A549 (cell line): ENCODE data around the gene PRR15L. TPM values are rescaled to one million over a fixed set of nuclear protein-coding genes. Genes with fewer than 3 reads are reported as not detected.

Source experiments
- ATAC-seq, 2 experiments: fragments of 200-7000 bp in 1 of 2; fragments of >200 bp in 1 of 2; cut with Nextera tagmentation in 1 of 2; cut with Tn5 transposase in 1 of 2; 3 replicates each; pipeline versions ENCODE4 v1.8.0 to v1.9.1; 2018 to 2020; ENCODE audit warnings: mild to moderate bottlenecking in 1 of 2, moderate library complexity in 1 of 2
- CTCF ChIA-PET: fragments of 300-600 bp; sonication (Branson Sonifier 250); formaldehyde crosslinking; extraction: SDS; loops from one replicate; lab custom pipeline; 2021; ENCODE audit warnings: antibody characterized with exemption, inconsistent platforms; lab: Yijun Ruan, JAX
- POLR2A ChIA-PET: fragments of 350-600 bp; formaldehyde crosslinking; extraction: SDS; loops from one replicate; lab custom pipeline; 2021; ENCODE audit warnings: antibody characterized with exemption, inconsistent platforms; lab: Yijun Ruan, JAX
- DNase-seq, 2 experiments: peaks; one replicate each; pipeline versions ENCODE4 v3.0.0 to v3.0.0-alpha.2; 2011 to 2016; ENCODE audit warnings: low read depth in 1 of 2, low spot score in 1 of 2
- FAIRE-seq: peaks from 2 replicates; lab custom pipeline; 2011; peaks lifted over from hg19 to GRCh38; lab: Jason Lieb, UNC
- H3K27ac ChIP-seq, 2 experiments: fragments of >200 bp; sonication (Bioruptor Twin); formaldehyde crosslinking; 3 replicates each; pipeline ENCODE4 v1.5.1; 2016 to 2017
- H3K4me1 ChIP-seq: fragments of >200 bp; sonication (Bioruptor Twin); formaldehyde crosslinking; 3 replicates; pipeline ENCODE4 v1.6.1; 2016
- H3K4me2 ChIP-seq: fragments of >200 bp; sonication (Bioruptor Twin); formaldehyde crosslinking; 3 replicates; pipeline ENCODE4 v1.6.1; 2016
- H3K4me3 ChIP-seq: fragments of >200 bp; sonication (Bioruptor Twin); formaldehyde crosslinking; 3 replicates; pipeline ENCODE4 v1.5.1; 2016
- H3K9me3 ChIP-seq: fragments of >200 bp; sonication (Bioruptor Twin); formaldehyde crosslinking; 3 replicates; pipeline ENCODE4 v1.6.1; 2016
- BHLHE40 ChIP-seq: IDR thresholded peaks from 2 replicates; pipeline ENCODE4 v1.6.1; 2012; ENCODE audit warnings: low read depth, low read length, inconsistent platforms
- CBX2 ChIP-seq: fragments of 200-600 bp; sonication (generic); IDR thresholded peaks from 2 replicates; pipeline ENCODE4 v1.6.1; 2016; ENCODE audit warnings: low read depth, mild to moderate bottlenecking, borderline replicate concordance
- CHD4 ChIP-seq: fragments of 200-600 bp; sonication (generic); IDR thresholded peaks from 2 replicates; pipeline ENCODE4 v1.6.1; 2016; ENCODE audit warnings: antibody characterized with exemption, mild to moderate bottlenecking, borderline replicate concordance
- EP300 ChIP-seq, 2 experiments: fragments of >200 bp; sonication (Bioruptor Twin); formaldehyde crosslinking; IDR thresholded peaks; 2 replicates in 1 of 2; 3 replicates in 1 of 2; pipeline ENCODE4 v1.6.1; 2016 to 2017
- ESRRA ChIP-seq: fragments of 150-350 bp; IDR thresholded peaks from 2 replicates; pipeline ENCODE4 v1.6.1; 2014; ENCODE audit warnings: mild to moderate bottlenecking, low read length, borderline replicate concordance
- FOSB ChIP-seq: fragments of 250-450 bp; sonication (Bioruptor Pico); IDR thresholded peaks from 2 replicates; pipeline ENCODE4 v1.5.0; 2020; ENCODE audit warnings: mild to moderate bottlenecking, moderate library complexity
- FOSL2 ChIP-seq, 2 experiments: fragments of 450-650 bp in 1 of 2; fragments of >200 bp in 1 of 2; sonication (Bioruptor Twin) in 1 of 2; formaldehyde crosslinking; IDR thresholded peaks; 2 replicates each; pipeline versions ENCODE4 v1.5.0 to v1.6.1; 2016 to 2020; ENCODE audit warnings: mild to moderate bottlenecking in 1 of 2, moderate library complexity in 1 of 2
- FOXS1 ChIP-seq: fragments of 250-450 bp; sonication (Bioruptor Pico); IDR thresholded peaks from 2 replicates; pipeline ENCODE4 v1.5.0; 2020; ENCODE audit warnings: mild to moderate bottlenecking, moderate library complexity
- GATA3 ChIP-seq: IDR thresholded peaks from 2 replicates; pipeline ENCODE4 v1.6.1; 2012; ENCODE audit warnings: borderline replicate concordance
- HEYL ChIP-seq: fragments of 250-450 bp; sonication (Bioruptor Pico); IDR thresholded peaks from 2 replicates; pipeline ENCODE4 v1.8.0; 2021; ENCODE audit warnings: mild to moderate bottlenecking, moderate library complexity
- HOXA7 ChIP-seq: fragments of 250-450 bp; sonication (Bioruptor Pico); IDR thresholded peaks from 2 replicates; pipeline ENCODE4 v1.5.0; 2020; ENCODE audit warnings: mild to moderate bottlenecking, moderate library complexity
- HOXB5 ChIP-seq: fragments of 250-450 bp; sonication (Bioruptor Pico); IDR thresholded peaks from 2 replicates; pipeline ENCODE4 v1.5.0; 2020; ENCODE audit warnings: mild to moderate bottlenecking, moderate library complexity
- JUN ChIP-seq, 2 experiments: fragments of >200 bp; sonication (Bioruptor Twin); formaldehyde crosslinking; IDR thresholded peaks; 2 replicates in 1 of 2; 3 replicates in 1 of 2; pipeline ENCODE4 v1.6.1; 2016 to 2017
- KDM1A ChIP-seq: fragments of 200-600 bp; sonication (generic); IDR thresholded peaks from 2 replicates; pipeline ENCODE4 v1.6.1; 2016; ENCODE audit warnings: low read depth, mild to moderate bottlenecking
- KDM5A ChIP-seq: fragments of 200-600 bp; sonication (generic); IDR thresholded peaks from 2 replicates; pipeline ENCODE4 v1.6.1; 2016; ENCODE audit warnings: antibody characterized with exemption, mild to moderate bottlenecking
- POLR2A ChIP-seq: IDR thresholded peaks from 2 replicates; pipeline ENCODE4 v1.6.1; 2012; ENCODE audit warnings: mild to moderate bottlenecking, low read length
- POLR2AphosphoS2 ChIP-seq: conservative IDR thresholded peaks from 2 replicates; pipeline ENCODE4 v1.6.1; 2012; ENCODE audit warnings: low read length, improper control_type of control experiment, inconsistent platforms
- RARB ChIP-seq: fragments of 250-450 bp; sonication (Bioruptor Pico); IDR thresholded peaks from 2 replicates; pipeline ENCODE4 v1.8.0; 2021; ENCODE audit warnings: mild to moderate bottlenecking, moderate library complexity
- RNF2 ChIP-seq: fragments of 200-600 bp; sonication (generic); IDR thresholded peaks from 2 replicates; pipeline ENCODE4 v1.6.1; 2016; ENCODE audit warnings: low read depth, mild to moderate bottlenecking, antibody characterized with exemption, moderate library complexity, borderline replicate concordance
- SREBF2 ChIP-seq: fragments of 450-650 bp; IDR thresholded peaks from 2 replicates; pipeline ENCODE4 v1.6.1; 2014; ENCODE audit warnings: mild to moderate bottlenecking, moderate library complexity
- ZC3H11A ChIP-seq: fragments of 450-650 bp; IDR thresholded peaks from 2 replicates; pipeline ENCODE4 v1.6.1; 2014; ENCODE audit warnings: antibody characterized with exemption, mild to moderate bottlenecking
- ZNF302 ChIP-seq: fragments of 250-450 bp; sonication (Bioruptor Pico); IDR thresholded peaks from 2 replicates; pipeline ENCODE4 v1.9.0; 2021; ENCODE audit warnings: inconsistent platforms, mild to moderate bottlenecking, moderate library complexity
- ZSCAN20 ChIP-seq: fragments of 250-450 bp; sonication (Bioruptor Pico); IDR thresholded peaks from 2 replicates; pipeline ENCODE4 v1.8.0; 2022; ENCODE audit warnings: mild to moderate bottlenecking, moderate library complexity
- WGBS: methylation state at CpG from one replicate; pipeline ENCODE4 v1.1.6; 2017; ENCODE audit errors: missing lambda C conversion rate; 5-methylcytosine and 5-hydroxymethylcytosine counted together
- polyA plus RNA-seq, 4 experiments: library from polyadenylated mRNA; depleted of rRNA in 3 of 4; stranded (reverse); fragments of >200 nt; fragmentation: RNase III in 1 of 4; extraction: RNeasy Plus Mini Kit Qiagen cat#74134 plus additional on column Dnase treatment in 1 of 4; gene quantifications; 2 replicates in 3 of 4; 3 replicates in 1 of 4; pipeline ENCODE4 v1.2.3, GENCODE V29; 2011 to 2017
- TF ChIP-seq, protein P1 (sequence below): IDR thresholded peaks from 2 replicates; pipeline ENCODE4 v1.6.1; 2012; ENCODE audit warnings: low read depth, borderline replicate concordance
- TF ChIP-seq, protein P2 (sequence below): IDR thresholded peaks from 2 replicates; pipeline ENCODE4 v1.6.1; 2012
- TF ChIP-seq, protein P3 (sequence below): fragments of >200 bp; sonication (Bioruptor Twin); formaldehyde crosslinking; IDR thresholded peaks from 2 replicates; pipeline ENCODE4 v1.6.1; 2016
- TF ChIP-seq, protein P4 (sequence below): fragments of 250-450 bp; sonication (Bioruptor Pico); IDR thresholded peaks from 2 replicates; pipeline ENCODE4 v1.5.0; 2021; ENCODE audit warnings: mild to moderate bottlenecking, moderate library complexity, borderline replicate concordance

The PRR15L gene
- polyA plus RNA-seq, 2 of the 4 experiments (the other 2 are of a cell fraction), result 1.6 to 2.2 TPM

DNA sequence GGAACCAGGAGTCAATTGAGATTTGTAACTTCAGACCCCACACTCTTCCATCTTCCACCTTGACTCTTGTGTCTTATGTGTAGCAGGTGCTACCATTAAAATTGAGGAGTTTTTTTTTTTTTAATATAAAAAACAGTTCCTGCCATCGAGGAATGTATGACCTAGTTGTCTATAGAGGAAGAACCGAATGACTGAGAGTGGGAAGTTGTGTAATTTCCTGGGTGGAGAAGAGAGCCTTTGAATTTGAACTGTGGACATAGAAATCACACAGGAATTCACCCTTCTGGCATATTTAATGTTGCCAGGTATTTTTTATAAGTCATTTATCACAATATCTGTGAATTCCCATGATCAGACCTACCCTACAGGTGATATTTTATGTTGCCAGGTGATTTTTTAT, 39.7 kb downstream of the PRR15L start:
- TF ChIP-seq FOXS1 (CRISPR knock-in tag) (no peak), ZC3H11A (no peak), BHLHE40 (no peak), KDM5A (no peak), HOXA7 (CRISPR knock-in tag) (no peak), RNF2 (no peak), SREBF2 (no peak), FOSB (CRISPR knock-in tag) (no peak), FOSL2 (IDR thresholded peaks at IDR 0.05) (no peak), FOSL2 (CRISPR knock-in tag; IDR thresholded peaks at IDR 0.05) (no peak), ZNF302 (no peak)
- TF ChIP-seq, protein P1, sequence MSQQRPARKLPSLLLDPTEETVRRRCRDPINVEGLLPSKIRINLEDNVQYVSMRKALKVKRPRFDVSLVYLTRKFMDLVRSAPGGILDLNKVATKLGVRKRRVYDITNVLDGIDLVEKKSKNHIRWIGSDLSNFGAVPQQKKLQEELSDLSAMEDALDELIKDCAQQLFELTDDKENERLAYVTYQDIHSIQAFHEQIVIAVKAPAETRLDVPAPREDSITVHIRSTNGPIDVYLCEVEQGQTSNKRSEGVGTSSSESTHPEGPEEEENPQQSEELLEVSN, result no peak
- TF ChIP-seq, protein P2, sequence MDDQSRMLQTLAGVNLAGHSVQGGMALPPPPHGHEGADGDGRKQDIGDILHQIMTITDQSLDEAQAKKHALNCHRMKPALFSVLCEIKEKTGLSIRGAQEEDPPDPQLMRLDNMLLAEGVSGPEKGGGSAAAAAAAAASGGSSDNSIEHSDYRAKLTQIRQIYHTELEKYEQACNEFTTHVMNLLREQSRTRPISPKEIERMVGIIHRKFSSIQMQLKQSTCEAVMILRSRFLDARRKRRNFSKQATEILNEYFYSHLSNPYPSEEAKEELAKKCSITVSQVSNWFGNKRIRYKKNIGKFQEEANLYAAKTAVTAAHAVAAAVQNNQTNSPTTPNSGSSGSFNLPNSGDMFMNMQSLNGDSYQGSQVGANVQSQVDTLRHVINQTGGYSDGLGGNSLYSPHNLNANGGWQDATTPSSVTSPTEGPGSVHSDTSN, result no peak
- TF ChIP-seq, protein P3, sequence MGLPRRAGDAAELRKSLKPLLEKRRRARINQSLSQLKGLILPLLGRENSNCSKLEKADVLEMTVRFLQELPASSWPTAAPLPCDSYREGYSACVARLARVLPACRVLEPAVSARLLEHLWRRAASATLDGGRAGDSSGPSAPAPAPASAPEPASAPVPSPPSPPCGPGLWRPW, result no peak
- DNase-seq, result no peak
- ChIA-PET POLR2A (interaction anchor here (1.0 kb wide), 1 partner anchor 22 kb away, joined by 3 read pairs; the partner anchor contains the start of gene SP2), CTCF (interaction anchor here (0.8 to 2.7 kb wide), 6 partner anchors 10 to 30 kb away, joined by 3 to 12 read pairs (median 4); no protein-coding TSS in a partner anchor)
- FAIRE-seq, result no peak
- WGBS, result 87% methylated on average over 2 of the region's 2 CpGs
- Histone ChIP-seq H3K4me3 (no peak overlapping the region), H3K27ac (no peak overlapping the region), H3K4me1 (no peaks in the 10 kb centered on the region), H3K9me3 (no peaks in the 10 kb centered on the region), H3K4me2 (no peak overlapping the region)
- no peak for ATAC-seq

DNA sequence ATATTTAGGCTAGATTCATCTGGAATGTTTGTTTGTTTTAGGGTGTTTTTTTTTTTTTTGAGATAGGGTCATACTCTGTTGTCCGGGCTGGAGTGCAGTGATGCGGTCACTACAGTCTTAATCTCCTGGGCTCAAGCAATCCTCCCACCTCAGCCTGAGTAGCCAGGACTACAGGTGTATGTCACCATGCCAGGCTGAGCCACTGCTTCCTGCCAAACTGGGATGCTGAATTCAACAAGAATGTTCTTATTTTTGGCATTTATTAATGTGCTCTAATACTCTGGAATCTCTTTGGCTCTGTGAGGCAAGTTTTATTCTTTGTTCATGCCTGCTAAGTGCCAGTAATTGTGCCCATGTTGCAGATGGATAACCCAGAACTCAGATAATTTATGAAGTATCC, 40.1 kb downstream of the PRR15L start:
- H3K4me1 ChIP-seq, result 0 out of 3 replicates have a peak, but pooled peaks cover under 1% of the 10 kb centered on the region
- ATAC-seq (no peak), DNase-seq (no peak)
- H3K4me3 ChIP-seq, result no peak overlapping the region
- H3K4me2 ChIP-seq, result no peak overlapping the region
- WGBS, result 78% methylated on average over 2 of the region's 2 CpGs
- no peak overlapping the region for H3K27ac ChIP-seq
- CTCF ChIA-PET, result interaction anchor here (1.6 to 2.2 kb wide), 3 partner anchors 12 to 30 kb away, joined by 7 to 9 read pairs (median 7); no protein-coding TSS in a partner anchor
- TF ChIP-seq HEYL (CRISPR knock-in tag) (no peak), CHD4 (no peak), POLR2AphosphoS2 (no peak), BHLHE40 (no peak), ZSCAN20 (CRISPR knock-in tag) (no peak), HOXB5 (CRISPR knock-in tag) (no peak), CBX2 (no peak), KDM1A (no peak), POLR2A (no peak), RARB (CRISPR knock-in tag) (no peak), JUN (IDR thresholded peaks at IDR 0.05) (no peak), EP300 (IDR thresholded peaks at IDR 0.05) (no peak), RNF2 (no peak), GATA3 (no peak), ESRRA (no peak)
- TF ChIP-seq, protein P4, sequence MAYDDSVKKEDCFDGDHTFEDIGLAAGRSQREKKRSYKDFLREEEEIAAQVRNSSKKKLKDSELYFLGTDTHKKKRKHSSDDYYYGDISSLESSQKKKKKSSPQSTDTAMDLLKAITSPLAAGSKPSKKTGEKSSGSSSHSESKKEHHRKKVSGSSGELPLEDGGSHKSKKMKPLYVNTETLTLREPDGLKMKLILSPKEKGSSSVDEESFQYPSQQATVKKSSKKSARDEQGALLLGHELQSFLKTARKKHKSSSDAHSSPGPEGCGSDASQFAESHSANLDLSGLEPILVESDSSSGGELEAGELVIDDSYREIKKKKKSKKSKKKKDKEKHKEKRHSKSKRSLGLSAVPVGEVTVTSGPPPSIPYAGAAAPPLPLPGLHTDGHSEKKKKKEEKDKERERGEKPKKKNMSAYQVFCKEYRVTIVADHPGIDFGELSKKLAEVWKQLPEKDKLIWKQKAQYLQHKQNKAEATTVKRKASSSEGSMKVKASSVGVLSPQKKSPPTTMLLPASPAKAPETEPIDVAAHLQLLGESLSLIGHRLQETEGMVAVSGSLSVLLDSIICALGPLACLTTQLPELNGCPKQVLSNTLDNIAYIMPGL (CRISPR knock-in tag), result no peak
- TF ChIP-seq, all 56 proteins: peak for 0
- no peak for FAIRE-seq
- no peaks in the 10 kb centered on the region for H3K9me3 ChIP-seq
- POLR2A ChIA-PET, result no interaction called here
